HG03342 (cell line): ENCODE data around the gene DNLZ.
"Not testable (repeated sequence)": the region's sequence is repeated elsewhere in the genome, so short reads cannot be mapped to it uniquely, and the experiment has no call there.

Experiments
- ATAC-seq: cut with Tn5 transposase; IDR thresholded peaks from one replicate; pipeline ENCODE4 v1.9.1; 2021; ENCODE audit warnings: mild to moderate bottlenecking, moderate library complexity; ENCODE audit not compliant: unreplicated experiment

The DNLZ gene

DNA sequence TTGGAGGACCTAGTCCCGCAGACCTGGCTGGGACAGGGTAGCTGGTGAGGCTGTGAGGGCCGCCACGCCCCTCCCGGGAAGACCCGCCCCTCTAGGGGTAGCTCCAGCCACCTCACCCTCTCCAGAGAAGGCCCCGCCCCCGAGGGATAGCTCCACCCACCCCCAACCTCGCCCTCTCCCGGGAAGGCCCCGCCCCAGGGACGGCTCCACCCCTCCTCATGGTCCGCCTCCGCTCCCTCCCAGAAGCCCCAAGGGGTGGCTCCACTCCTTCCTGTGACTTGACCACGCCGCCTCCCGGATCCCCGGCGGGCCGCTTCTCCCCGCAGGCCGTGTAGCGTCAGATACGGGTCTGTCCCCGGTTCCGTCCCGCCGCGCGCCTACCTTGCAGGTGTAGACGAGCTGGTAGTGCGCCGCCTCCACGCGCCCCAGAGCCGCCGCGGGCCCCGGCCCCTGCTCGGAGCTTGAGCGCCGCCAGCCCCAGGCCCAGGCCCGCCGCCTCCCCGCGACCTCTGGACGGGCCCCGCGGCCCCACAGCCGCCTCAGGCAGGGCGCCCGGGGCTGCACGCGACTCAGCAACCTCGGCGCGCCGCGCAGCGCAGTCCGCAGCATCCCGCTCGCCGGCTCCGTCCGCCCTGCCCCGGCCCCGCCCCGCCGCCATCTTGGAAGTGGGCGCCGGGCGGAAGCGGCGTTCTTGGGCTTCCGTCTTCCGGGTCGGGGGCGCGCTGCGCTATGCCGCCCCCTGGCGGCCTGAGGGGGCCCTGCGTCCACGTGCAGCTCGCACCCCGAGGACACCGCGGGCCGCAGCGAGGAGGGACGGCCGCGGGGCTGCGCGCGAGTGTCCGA, at the start of gene DNLZ:
TSS of gene DNLZ (minus strand) at position 639 of the 843 bp plus-strand sequence. CDS start at position 609, 30 bp downstream.
- peak; percentile 71 for ATAC-seq

DNA sequence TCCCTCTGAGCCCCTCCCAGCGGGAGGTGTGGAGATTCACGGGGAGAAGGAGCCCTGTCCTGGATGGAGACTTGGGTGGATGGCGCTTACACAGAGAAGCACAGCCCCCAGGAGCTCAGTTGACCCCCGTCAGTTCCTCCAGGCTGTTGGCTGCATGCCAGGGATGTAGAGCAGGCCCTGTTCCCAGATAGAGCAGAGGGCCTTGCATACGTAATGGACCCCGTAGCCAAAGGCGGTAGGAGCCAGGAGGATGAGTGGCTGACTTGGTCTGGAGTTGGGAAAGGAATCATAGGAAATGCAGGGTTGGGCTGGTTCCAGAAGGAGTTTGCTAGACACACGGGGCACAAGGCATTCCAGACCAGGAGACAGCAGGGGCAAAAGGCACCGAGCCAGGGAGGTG, 49.4 kb upstream of the DNLZ start:
- ATAC-seq = no peak

DNA sequence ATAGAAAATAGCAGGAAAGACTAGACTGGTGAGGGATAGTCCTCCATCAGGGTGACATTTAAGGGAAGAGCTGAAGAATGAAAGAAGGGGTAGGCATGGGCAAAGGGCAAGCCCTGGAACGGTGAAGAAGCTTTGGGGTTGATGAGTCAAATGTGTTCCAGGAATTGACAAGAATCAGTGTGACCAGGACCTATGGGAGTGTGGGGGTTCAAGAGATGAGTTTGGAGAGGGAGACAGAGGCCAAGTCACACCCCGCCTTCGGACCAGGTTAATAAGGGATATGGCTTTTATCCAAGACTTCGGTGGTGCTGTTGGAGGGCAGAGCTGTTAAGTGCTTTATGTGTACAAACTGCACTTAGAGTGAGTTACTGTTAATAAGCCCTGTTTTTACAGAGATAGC, 47.8 kb upstream of the DNLZ start:
- no peak for ATAC-seq

DNA sequence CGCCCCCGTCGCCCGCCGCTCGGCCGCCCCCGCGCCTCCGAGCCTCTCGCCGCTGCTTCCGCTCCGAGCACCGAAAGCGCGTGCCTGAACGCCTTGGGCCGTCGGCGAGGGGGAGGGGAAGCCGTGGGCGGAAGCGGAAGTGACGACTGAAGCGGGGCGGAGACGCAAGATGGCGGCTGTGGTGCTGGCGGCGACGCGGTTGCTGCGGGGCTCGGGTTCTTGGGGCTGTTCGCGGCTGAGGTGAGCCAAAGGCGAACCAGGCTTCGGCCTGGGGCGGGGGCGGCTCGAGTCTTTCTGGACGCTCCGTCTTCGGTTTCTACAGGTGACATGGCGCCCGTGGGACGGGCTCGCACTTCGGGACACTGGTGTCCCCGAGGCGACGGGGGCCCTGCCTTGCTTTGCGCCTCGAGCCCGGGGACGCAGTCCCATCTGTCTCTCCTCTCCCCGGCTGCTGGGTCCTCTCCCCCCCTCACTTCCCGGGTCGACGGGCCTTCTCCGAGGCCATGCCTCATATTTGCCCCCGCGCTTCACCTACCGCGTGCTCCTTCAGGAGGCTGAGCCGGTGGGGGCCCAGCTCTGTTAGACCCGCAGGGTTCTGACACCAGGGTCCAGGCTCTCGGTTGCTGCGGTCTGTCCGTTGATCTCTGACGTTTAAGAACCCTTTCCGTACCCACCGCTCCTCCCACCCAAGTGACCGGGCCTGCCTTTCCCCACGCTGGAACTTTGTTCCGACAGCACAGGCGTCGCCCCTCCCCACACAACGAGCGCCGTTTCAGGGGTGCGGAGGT, 47.1 kb upstream of the DNLZ start, which contains the start of the genes ENTR1 and PMPCA:
TSS of gene ENTR1 (minus strand) at position 115 of the 788 bp plus-strand sequence. CDS start 217 bp downstream, outside the sequence.
TSS of gene PMPCA (plus strand) at position 159 of the 788 bp plus-strand sequence. CDS start at position 170, 11 bp downstream.
- peak; percentile 83 for ATAC-seq

DNA sequence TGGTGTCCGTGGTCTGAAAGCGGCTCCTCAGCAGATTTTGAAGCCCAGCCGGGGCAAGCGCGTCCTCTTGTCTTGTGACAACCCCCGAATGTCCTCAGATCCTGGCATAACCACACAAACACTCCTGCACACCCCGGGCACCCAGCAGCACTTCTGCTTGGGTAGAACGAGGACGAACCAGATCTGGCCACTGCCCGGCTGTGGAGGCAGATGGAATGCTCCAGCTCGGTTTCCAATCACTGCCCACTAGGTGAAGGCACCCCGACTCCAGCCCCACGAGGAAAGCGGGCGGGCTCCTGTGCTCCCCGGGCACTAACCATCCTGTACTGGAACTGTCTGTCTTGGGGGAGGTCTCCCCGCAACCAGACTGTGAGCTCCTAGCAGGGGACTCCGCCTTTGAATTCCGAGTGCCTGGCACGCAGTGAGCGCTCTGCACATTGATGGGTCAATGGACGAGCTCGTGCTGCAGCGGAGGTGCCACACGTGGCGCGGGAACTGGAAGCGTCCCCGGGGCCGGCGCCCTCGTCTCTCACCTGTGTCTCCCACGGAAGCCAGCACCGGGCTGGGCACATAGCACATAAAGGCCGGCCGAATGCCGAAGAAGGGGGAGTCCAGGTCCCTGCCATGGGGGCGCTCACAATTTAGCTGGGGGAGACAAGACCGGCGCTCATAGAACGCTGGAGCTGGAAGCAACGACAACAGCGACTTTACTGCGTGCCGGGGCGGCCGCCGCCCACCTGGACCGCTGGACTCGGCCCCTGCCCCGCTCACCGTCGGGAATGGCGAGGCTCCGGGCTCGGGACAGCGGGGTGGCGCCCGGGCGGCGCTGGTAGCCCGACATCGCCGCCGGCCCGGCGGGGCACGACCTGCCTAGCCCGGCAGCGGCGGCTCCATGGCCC, 46.3 kb upstream of the DNLZ start:
- ATAC-seq = peak; percentile 17

DNA sequence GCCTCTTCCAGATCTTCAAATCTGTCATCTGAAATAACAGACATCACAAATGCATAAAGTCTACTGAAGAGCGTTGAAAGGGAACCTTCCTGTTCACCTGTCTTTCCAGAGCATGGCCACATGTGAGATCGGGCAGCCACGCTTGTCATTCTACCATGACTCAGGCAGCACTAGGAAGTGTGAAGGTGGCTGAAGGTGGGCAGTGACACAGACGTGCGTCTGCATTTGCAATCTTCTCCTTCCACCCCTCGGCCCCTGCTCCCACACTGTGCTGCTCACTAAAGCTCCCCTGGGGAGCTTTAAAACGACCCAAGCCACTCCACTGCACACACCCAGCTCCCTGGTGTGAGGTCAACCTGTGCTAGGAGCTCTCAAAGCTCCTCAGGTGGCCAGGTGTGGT, 44.4 kb upstream of the DNLZ start:
- ATAC-seq = no peak

DNA sequence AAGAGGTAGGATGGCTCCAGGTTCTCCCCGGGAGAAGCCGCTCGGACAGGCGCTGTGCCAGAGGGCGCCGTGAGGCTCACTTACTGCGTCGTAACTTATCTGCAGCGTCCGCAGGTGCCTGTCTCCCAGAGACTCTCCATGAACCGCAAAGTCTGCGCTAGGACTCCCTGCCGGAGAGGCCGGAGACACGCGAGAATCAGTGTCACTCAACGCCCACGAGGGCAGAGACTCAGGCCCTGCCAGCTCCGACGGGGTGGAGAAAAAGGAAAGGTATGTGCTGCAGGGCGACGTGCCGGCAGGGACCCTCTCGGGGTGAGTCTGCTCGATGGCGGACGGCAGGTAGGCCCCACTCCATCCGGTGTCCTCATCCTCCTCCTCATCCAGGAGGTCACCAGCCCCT, 43.5 kb upstream of the DNLZ start:
- not testable (repeated sequence) for ATAC-seq

DNA sequence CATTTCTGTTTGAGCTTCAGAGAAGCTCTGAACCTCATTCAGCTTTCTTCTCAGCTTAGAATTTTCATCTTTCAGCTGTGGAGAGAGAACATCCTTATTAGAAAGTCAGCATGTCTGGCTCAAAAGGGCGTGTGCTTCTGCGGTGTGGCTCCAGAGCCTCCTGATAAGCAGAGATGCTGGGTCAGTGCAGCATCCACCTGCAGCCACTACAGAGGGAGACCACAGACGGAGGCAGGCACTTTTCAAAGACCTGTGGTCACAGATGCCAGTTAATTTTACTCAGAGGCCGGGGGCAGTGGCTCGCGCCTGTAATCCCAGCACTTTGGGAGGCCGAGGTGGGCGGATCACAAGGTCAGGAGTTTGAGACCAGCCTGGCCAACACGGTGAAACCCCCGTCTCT, 42.4 kb upstream of the DNLZ start:
- not testable (repeated sequence) for ATAC-seq

DNA sequence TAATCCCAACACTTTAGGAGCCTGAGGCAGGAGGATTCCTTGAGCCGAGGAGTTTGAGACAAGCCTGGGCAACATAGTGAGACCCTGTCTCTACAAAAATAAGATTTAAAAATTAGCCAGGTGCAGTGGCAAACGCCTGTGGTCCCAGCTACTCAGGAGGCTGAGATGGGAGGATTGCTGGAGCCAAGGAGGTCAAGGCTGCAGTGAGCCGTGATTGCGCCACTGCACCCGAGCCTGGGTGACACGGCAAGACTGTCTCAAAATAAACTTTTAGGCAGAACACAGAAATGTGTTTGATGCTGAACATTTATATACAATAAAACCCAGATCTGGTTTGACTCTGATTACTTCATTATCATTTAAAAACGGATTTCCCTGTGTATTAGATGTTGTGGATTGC, 41.9 kb upstream of the DNLZ start:
- no peak for ATAC-seq

DNA sequence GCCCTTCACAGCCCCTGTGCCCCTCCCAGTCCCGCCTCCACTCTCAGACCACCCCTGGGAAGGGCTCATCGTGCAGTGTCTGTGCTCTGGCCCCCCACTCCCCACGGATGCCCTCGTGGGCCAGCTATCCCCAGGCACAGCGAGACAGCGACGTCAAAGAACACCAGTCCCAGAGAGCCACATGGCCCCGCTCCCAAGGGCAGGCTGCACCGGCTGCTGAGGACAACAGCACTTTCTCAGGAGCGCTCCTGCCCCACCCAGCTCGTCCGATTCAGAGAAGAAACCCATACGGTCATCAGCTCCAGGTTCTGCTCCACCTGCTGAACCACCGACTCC, 41.2 kb upstream of the DNLZ start:
- no peak for ATAC-seq

DNA sequence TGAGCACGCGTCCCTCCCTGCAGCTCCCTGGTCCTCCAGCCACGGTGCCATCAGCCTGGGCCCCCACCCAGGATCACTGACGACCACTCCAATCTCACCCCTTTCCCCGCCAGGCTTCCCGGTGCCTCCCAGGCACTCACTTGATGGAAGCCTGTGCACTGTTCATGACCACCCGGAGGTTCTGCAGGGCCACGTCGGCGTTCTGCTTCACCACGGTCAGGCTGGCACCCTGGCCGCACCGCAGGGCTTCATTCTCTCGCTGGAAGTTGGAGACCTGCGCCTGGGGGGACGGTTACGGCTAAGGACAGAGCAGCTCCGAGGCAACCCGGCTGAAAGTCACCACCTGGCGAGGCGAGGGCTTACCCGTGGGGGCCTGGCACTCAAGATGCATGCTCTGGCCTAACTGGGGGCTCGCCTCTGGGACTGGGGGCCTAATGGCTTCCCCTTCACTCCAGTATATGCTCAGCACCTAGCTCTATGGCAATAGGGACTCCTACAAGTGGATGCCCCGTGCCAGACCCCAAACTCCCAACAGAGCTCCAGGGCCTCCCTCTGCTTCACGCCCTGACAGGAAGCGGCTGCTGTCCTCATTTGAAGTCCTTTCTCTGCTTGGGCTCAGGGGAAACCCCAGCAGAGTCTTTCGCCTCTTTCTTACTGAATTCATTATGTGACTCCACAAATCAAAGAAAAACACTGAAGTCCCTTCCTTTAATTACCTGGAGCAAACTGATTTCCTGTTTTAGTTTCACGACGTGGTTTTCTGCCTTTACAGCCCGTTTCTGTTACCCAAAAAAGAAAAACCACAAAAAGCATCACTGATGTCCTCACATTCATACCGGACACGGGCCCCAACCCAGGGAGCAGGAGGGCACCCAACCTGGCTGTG, 40.6 kb upstream of the DNLZ start:
- ATAC-seq = no peak

DNA sequence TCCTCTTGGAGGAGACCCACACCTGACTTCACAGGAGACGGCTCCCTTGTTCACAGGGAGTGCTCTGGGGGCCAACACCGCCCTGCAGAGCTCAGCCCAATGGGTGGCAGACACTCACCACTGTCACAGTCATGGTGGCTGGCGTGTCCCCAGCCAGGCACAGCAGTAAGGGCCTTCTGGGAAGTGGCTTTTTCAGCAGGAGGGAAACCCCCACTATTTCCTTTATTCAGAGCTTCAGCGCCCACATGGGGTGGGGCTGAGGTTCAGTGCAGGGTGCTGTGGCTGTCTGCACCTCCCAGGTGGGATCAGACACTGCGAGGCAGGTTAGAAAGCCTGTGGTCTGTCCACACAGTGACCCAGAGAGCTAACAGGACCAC, 40.0 kb upstream of the DNLZ start:
- ATAC-seq = no peak

DNA sequence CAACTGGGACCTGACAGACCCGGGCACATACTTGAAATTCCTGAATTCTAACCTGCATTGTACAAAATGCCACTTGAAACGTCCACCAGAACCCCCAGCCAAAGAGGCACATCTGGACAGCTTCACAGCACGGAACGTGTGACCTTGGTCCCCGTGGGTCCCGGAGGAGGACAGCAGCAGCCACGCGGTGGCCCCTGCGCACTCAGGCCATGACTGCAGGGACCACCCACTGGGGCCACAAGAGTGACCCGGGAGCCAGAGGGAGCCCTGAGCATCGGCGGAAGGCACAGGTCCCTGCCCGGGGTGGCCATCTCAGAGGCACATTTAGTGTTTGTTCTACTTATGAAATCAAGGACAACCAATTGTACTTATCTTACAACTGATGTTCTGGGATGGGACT, 38.5 kb upstream of the DNLZ start:
- ATAC-seq = no peak

DNA sequence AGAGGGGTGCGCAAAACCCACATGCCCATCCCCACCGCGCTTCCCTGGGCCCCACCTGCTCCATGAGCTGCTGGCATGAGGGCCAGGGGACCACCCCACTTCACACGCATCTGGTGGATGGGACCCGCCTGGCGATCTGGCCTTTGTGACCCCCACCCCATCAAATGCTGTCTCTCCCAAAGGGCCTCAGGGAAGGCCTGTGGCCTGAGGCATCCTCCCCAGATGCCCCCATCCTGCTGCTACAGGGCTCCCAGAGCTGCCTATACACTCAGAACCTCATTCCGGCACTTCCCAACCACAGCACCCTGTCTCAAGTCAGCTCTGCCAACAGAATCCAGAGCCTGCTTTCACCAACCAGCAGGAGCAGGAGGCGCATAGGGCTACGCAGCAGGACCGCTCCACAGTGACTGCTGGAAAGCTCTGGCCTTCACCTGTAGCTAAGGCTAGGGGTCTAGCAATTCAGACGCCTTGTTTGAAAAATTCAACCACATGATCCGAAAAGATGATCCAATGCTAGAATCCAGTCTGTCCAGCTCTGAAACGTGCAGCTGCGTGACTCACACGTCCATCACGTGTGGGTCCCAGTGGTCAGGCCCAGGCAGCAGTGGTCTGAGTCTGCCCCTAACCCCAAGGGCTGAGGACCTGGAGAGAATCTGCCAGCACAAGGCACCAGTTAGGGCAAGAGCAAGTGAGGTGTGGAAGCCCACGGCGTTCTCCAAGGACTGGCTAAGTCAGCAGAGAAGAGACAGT, 37.8 kb upstream of the DNLZ start:
- no peak for ATAC-seq

DNA sequence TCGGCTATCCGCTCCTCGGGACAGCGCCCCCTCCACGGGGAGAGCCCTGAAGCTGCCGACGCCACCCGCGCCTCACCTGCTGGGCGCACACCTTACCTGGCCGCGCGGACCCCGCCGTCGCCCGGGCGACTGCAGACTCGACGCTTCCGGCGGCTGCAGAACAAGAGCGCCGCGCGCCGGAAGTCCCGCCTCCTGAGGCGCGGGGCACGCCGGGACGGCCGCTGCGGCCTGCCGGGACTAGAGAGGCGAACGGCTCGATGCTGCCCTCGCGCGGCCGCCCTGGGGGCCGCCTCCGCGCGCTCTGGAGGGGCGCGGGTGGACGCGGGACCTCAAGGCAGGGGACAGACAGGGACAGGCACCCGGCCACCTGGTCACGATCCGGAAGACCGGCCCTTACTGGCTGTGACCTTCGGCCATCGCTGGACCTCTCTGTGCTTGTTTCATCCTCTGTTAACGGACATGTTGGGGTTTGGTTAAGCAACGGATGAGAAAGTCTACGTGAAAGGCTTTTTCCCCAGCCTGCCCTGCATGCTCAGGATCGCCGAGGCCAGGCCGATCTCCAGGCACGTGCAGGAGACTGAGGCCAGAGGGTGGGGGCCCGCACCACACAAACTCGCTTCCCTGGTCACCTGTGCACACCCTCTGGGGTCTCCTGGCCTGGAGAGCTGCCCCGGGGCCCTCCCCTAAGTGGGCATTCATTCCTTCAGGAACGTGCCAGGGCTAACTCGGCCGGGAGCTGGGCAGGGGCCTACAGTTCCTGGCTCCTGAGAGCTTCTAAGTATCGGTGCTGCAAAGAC, 36.7 kb upstream of the DNLZ start, which contains the start of gene SNAPC4:
TSS of gene SNAPC4 (minus strand) at position 133 of the 797 bp plus-strand sequence. CDS start 1,742 bp downstream, outside the sequence.
- ATAC-seq = peak; percentile 70

DNA sequence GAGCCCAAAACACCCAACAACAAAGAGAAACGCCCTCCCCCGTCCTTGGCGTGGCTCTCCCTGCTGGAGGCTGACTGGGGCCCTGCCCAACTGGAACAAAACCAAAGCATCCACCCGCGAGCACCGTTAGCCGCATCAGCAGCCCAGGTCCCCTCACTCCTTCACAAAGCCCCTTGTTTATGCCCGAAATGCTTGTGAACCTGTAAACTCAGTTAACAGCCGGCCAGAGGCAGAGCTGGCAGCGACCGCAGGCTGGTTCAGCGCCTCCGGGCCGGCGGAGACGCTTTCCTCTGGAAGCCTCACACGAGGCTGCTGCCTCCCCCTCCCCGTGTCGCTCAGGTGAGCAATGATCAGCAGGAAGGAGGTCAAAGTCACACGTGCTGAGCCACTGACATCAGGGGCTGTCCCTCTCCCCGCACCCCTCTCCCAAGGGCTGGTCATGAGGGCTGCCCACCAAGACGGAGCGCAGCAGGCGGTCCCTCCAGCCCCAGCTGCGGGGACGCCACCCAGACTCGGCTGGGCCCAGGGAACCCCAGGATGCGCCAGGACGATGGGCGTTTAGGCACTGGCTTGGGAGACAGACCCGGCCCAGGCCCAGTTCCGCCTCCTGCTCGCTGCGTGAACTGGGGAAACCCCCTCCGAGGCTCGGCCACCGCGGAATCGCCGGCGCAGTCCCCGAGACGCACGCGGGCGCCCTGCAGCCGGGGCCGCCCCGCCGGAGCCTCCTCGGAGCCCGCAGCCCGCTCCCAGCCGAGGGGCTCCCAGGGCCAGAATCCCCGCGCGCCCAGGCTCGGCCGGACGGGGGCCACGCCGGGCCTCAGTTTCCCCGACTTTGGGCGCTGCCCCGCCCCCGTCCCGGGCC, 35.9 kb upstream of the DNLZ start:
- ATAC-seq = no peak

DNA sequence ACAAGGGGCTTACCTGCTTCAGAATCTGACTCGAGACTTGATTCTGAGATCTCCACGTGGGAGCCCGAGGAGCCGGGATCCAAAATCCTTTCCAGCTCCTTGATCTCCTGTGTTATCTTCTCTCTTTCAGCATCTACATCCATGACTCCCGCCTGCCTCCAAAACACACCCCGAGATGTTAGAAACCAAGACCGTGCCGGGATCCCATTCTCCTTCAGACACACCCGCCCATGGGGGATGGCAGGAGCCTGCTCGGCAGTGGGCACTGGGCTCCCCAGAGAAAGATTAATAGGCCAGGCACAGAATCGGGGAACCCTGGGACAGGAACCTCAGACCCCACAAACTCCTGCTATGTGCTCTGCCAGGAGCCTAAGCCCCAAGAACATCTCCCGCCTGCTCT, 34.7 kb upstream of the DNLZ start:
- ATAC-seq = no peak
